ENCODE measurements around the gene C3. TPM values are rescaled to one million over a fixed set of nuclear protein-coding genes. Genes with fewer than 3 reads are reported as not detected.

Gene C3
- total and polyA plus RNA-seq, 2 of the 13 experiments (the other 11 are each of a cell fraction or from before 2014, with no cell fraction given), result 1,455 to 6,272 TPM

- TF ChIP-seq, protein P1, sequence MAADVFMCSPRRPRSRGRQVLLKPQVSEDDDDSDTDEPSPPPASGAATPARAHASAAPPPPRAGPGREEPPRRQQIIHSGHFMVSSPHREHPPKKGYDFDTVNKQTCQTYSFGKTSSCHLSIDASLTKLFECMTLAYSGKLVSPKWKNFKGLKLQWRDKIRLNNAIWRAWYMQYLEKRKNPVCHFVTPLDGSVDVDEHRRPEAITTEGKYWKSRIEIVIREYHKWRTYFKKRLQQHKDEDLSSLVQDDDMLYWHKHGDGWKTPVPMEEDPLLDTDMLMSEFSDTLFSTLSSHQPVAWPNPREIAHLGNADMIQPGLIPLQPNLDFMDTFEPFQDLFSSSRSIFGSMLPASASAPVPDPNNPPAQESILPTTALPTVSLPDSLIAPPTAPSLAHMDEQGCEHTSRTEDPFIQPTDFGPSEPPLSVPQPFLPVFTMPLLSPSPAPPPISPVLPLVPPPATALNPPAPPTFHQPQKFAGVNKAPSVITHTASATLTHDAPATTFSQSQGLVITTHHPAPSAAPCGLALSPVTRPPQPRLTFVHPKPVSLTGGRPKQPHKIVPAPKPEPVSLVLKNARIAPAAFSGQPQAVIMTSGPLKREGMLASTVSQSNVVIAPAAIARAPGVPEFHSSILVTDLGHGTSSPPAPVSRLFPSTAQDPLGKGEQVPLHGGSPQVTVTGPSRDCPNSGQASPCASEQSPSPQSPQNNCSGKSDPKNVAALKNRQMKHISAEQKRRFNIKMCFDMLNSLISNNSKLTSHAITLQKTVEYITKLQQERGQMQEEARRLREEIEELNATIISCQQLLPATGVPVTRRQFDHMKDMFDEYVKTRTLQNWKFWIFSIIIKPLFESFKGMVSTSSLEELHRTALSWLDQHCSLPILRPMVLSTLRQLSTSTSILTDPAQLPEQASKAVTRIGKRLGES (CRISPR knock-in tag; IDR thresholded peaks at IDR 0.05; ENCODE audit: borderline replicate concordance), result no peak
- TF ChIP-seq XRCC5 (optimal IDR thresholded peaks at IDR 0.05; ENCODE audit: low read length) (peak; percentile 26), ZNF75D (CRISPR knock-in tag; IDR thresholded peaks at IDR 0.05; ENCODE audit: borderline replicate concordance) (no peak), ZBTB20 (CRISPR knock-in tag; IDR thresholded peaks at IDR 0.05; ENCODE audit: borderline replicate concordance, low read depth) (peak; percentile 31; the same call in 1 of the 2 replicates), ZNF530 (CRISPR knock-in tag; IDR thresholded peaks at IDR 0.05; ENCODE audit: low read depth) (no peak), RAD51 (IDR thresholded peaks at IDR 0.05; ENCODE audit: borderline replicate concordance) (no peak), NKX3-1 (CRISPR knock-in tag; IDR thresholded peaks at IDR 0.05) (peak; percentile 18; the same call in 1 of the 2 replicates), ZNF432 (CRISPR knock-in tag; IDR thresholded peaks at IDR 0.05; ENCODE audit: borderline replicate concordance) (no peak), ZNF460 (CRISPR knock-in tag; IDR thresholded peaks at IDR 0.05; ENCODE audit: borderline replicate concordance) (peak; percentile 69; the same call in 1 of the 2 replicates), ZNF768 (CRISPR knock-in tag; IDR thresholded peaks at IDR 0.05) (no peak), DR1 (CRISPR knock-in tag; IDR thresholded peaks at IDR 0.05) (no peak), IRF1 (CRISPR knock-in tag; IDR thresholded peaks at IDR 0.05; ENCODE audit: low read depth) (no peak), NCOA1 (CRISPR knock-in tag; IDR thresholded peaks at IDR 0.05) (no peak), ZNF232 (CRISPR knock-in tag; IDR thresholded peaks at IDR 0.05; ENCODE audit: borderline replicate concordance) (no peak; the same call in 1 of the 2 replicates), PHB2 (IDR thresholded peaks at IDR 0.05; ENCODE audit: partially characterized antibody) (no peak), ZNF382 (CRISPR knock-in tag; IDR thresholded peaks at IDR 0.05; ENCODE audit: borderline replicate concordance) (no peak), ZNF816 (CRISPR knock-in tag; IDR thresholded peaks at IDR 0.05; ENCODE audit: borderline replicate concordance) (no peak), ZNF225 (CRISPR knock-in tag; IDR thresholded peaks at IDR 0.05) (no peak), SAFB2 (CRISPR knock-in tag; IDR thresholded peaks at IDR 0.05; ENCODE audit: borderline replicate concordance, low read depth) (no peak), ZMAT5 (CRISPR knock-in tag; IDR thresholded peaks at IDR 0.05; ENCODE audit: borderline replicate concordance, low read depth) (no peak)
- TF ChIP-seq, protein P2, sequence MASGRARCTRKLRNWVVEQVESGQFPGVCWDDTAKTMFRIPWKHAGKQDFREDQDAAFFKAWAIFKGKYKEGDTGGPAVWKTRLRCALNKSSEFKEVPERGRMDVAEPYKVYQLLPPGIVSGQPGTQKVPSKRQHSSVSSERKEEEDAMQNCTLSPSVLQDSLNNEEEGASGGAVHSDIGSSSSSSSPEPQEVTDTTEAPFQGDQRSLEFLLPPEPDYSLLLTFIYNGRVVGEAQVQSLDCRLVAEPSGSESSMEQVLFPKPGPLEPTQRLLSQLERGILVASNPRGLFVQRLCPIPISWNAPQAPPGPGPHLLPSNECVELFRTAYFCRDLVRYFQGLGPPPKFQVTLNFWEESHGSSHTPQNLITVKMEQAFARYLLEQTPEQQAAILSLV (CRISPR knock-in tag; IDR thresholded peaks at IDR 0.05; ENCODE audit: borderline replicate concordance), result no peak
Measured at GRCh38 chr19:6723108-6723618, 2.7 kb upstream of the C3 start (continued).
